Measurements from ENCODE around the gene SPAG17. TPM values are rescaled to one million over a fixed set of nuclear protein-coding genes. Genes with fewer than 3 reads are reported as not detected.
"Not testable (repeated sequence)": the region's sequence is repeated elsewhere in the genome, so short reads cannot be mapped to it uniquely, and the experiment has no call there.

Gene SPAG17
- polyA plus RNA-seq, 1 donor, result 1.4 TPM

DNA sequence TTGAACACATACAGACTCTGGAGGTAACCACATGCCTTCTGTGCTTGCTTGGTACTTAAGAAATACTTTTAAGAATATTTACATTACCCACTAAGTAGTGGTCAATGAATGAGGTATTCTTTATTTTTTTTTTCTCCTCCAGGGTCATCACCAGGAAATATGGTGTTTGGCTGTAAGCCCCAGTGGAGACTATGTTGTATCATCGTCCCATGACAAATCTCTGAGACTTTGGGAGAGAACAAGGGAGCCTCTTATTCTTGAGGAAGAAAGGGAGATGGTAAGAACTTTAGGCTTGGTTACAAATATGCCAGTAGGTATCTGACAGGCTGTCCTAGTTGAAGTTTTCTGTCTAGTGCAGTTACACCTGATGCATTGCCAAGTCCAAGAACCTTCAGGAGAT, 232.6 kb downstream of the SPAG17 start:
- Histone ChIP-seq H3K27ac (ENCODE audit: low read length) (no peak overlapping the region), H3K4me3 (ENCODE audit: low read length) (no peak overlapping the region), H3K36me3 (ENCODE audit: control insufficient read depth, insufficient read depth, low read length) (peaks cover 59% of the 10 kb centered on the region), H3K9me3 (ENCODE audit: control insufficient read depth, low read depth, low read length) (no peaks in the 10 kb centered on the region), H3K27me3 (ENCODE audit: control insufficient read depth, insufficient read depth, low read length) (no peaks in the 10 kb centered on the region), H3K4me1 (ENCODE audit: control insufficient read depth, insufficient read depth, low read length) (no peaks in the 10 kb centered on the region)
- no CpG with 5 or more reads among the region's 1 CpG for WGBS (ENCODE audit: insufficient coverage, low lambda C conversion rate)
- no peak for DNase-seq

DNA sequence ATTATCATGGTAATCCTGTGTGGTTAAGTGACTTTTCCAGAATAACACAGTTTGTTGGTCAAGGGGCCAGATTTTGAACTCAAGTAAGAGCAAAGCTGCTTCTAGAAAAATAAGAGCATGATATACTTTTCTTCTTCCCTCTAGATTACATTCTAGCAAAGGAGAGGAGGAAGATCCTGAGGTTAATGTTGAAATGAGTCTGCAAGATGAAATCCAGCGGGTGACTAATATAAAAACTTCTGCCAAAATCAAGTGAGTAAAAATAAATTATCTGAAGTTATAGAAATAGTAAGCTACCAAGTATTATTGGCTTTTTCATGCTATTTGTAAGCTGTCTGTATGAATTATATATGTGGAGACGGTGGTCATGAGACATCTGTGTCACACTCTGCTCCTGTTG, 242.7 kb downstream of the SPAG17 start:
- Histone ChIP-seq H3K4me1 (ENCODE audit: control insufficient read depth, insufficient read depth, low read length) (no peaks in the 10 kb centered on the region), H3K27me3 (ENCODE audit: control insufficient read depth, insufficient read depth, low read length) (no peaks in the 10 kb centered on the region), H3K36me3 (ENCODE audit: control insufficient read depth, insufficient read depth, low read length) (peaks cover 71% of the 10 kb centered on the region), H3K27ac (ENCODE audit: low read length) (no peak overlapping the region), H3K9me3 (ENCODE audit: control insufficient read depth, low read depth, low read length) (no peaks in the 10 kb centered on the region), H3K4me3 (ENCODE audit: low read length) (no peak overlapping the region)
- DNase-seq, result no peak
- WGBS (ENCODE audit: insufficient coverage, low lambda C conversion rate), result no CpG with 5 or more reads among the region's 2 CpGs

DNA sequence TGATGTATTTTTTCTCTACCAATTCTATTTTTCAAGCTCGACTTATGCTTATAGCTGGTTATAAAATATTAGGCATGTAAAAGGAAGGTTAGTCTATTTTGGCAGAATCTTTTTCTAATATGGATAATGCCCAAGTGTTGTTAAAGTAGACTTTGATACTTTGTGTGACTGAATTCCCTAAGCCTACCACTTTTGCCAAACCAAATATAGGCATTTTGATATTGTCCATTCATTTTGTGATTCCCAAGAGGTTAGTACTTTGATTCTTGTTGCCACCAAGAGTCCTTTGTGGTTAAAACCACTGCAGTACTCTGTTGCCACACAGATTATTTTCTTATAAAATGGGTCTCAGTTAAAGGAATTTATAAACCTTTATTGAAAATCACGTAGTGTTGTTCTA, 251.3 kb downstream of the SPAG17 start:
- DNase-seq, result no peak
- H3K9me3 ChIP-seq (ENCODE audit: control insufficient read depth, low read depth, low read length), result no peaks in the 10 kb centered on the region
- peaks cover 22% of the 10 kb centered on the region for H3K36me3 ChIP-seq (ENCODE audit: control insufficient read depth, insufficient read depth, low read length)
- H3K4me1 ChIP-seq (ENCODE audit: control insufficient read depth, insufficient read depth, low read length), result no peaks in the 10 kb centered on the region
- H3K27me3 ChIP-seq (ENCODE audit: control insufficient read depth, insufficient read depth, low read length), result no peaks in the 10 kb centered on the region
- no peak overlapping the region for H3K4me3 ChIP-seq (ENCODE audit: low read length)
- 94% methylated on average over 2 of the region's 2 CpGs for WGBS (ENCODE audit: insufficient coverage, low lambda C conversion rate)
- no peak overlapping the region for H3K27ac ChIP-seq (ENCODE audit: low read length)

DNA sequence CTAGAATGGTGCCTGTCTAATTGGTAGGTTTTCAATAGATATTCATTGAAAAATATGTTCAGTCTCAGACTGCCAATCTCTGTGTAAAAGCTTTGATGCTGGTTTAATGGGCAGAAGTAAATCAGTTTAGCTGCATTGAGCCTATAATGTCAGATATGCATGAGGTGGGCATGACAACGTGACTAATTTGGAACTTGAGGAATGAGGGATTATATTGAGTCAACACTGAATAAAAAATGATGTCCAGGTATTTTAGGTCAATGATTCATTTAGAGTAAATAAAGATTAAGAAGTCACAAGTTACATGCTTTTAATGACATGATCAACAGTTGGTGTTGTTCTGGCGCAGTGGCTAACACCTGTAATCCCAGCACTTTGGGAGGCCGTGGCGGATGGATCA, 252.5 kb downstream of the SPAG17 start:
- no peak for DNase-seq
- H3K9me3 ChIP-seq (ENCODE audit: control insufficient read depth, low read depth, low read length), result no peaks in the 10 kb centered on the region
- H3K27me3 ChIP-seq (ENCODE audit: control insufficient read depth, insufficient read depth, low read length), result no peaks in the 10 kb centered on the region
- no peak overlapping the region for H3K4me3 ChIP-seq (ENCODE audit: low read length)
- H3K4me1 ChIP-seq (ENCODE audit: control insufficient read depth, insufficient read depth, low read length), result peaks cover 4% of the 10 kb centered on the region
- 80% methylated on average over 1 of the region's 4 CpGs for WGBS (ENCODE audit: insufficient coverage, low lambda C conversion rate)
- H3K27ac ChIP-seq (ENCODE audit: low read length), result no peak overlapping the region
- peaks cover 10% of the 10 kb centered on the region for H3K36me3 ChIP-seq (ENCODE audit: control insufficient read depth, insufficient read depth, low read length)

DNA sequence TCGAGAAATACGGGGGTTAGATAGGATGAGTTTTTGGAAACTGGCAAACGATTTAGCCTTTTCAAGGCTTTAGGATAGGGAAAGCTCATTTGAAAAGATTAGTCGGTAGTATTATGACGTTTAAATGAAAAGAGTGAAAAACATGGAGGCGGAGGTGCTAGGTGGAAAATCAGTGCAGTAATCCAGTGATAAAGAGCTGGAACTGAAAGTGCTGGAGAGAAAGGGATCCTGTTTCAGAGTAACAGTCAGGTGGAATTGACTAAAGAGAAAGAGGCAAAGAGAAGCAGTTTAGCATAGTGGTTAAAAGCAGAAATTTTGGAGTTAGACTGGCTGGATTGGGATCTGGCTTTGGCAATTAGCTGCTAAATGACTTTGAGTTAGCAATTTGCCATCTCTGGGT, 254.5 kb downstream of the SPAG17 start:
- Histone ChIP-seq H3K4me3 (ENCODE audit: low read length) (peak overlapping the region; percentile 75), H3K27me3 (ENCODE audit: control insufficient read depth, insufficient read depth, low read length) (no peaks in the 10 kb centered on the region), H3K9me3 (ENCODE audit: control insufficient read depth, low read depth, low read length) (no peaks in the 10 kb centered on the region), H3K36me3 (ENCODE audit: control insufficient read depth, insufficient read depth, low read length) (peaks cover 6% of the 10 kb centered on the region), H3K27ac (ENCODE audit: low read length) (peak overlapping the region; percentile 79), H3K4me1 (ENCODE audit: control insufficient read depth, insufficient read depth, low read length) (peaks cover 4% of the 10 kb centered on the region)
- 0% methylated on average over 3 of the region's 6 CpGs for WGBS (ENCODE audit: insufficient coverage, low lambda C conversion rate)
- DNase-seq, result peak; percentile 0 to 44

DNA sequence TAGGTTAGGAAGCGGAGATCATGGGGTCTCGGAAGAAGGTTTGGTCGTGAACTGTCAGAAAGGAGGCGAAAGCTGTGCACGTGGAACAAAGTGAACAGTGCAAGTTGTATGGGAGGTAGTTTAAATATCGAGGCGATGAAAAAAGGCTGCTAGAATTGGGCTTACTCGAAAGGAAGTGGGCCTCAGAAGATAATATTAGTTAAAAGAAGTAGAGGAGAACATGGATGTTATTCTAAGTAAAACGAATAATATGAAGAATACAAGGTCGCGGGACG, 254.9 kb downstream of the SPAG17 start:
- 0% methylated on average over 11 of the region's 12 CpGs for WGBS (ENCODE audit: insufficient coverage, low lambda C conversion rate)
- Histone ChIP-seq H3K36me3 (ENCODE audit: control insufficient read depth, insufficient read depth, low read length) (peaks cover 6% of the 10 kb centered on the region), H3K9me3 (ENCODE audit: control insufficient read depth, low read depth, low read length) (no peaks in the 10 kb centered on the region), H3K4me1 (ENCODE audit: control insufficient read depth, insufficient read depth, low read length) (peaks cover 4% of the 10 kb centered on the region), H3K27me3 (ENCODE audit: control insufficient read depth, insufficient read depth, low read length) (no peaks in the 10 kb centered on the region), H3K4me3 (ENCODE audit: low read length) (peak overlapping the region; percentile 75), H3K27ac (ENCODE audit: low read length) (peak overlapping the region; percentile 79)
- no peak for DNase-seq

DNA sequence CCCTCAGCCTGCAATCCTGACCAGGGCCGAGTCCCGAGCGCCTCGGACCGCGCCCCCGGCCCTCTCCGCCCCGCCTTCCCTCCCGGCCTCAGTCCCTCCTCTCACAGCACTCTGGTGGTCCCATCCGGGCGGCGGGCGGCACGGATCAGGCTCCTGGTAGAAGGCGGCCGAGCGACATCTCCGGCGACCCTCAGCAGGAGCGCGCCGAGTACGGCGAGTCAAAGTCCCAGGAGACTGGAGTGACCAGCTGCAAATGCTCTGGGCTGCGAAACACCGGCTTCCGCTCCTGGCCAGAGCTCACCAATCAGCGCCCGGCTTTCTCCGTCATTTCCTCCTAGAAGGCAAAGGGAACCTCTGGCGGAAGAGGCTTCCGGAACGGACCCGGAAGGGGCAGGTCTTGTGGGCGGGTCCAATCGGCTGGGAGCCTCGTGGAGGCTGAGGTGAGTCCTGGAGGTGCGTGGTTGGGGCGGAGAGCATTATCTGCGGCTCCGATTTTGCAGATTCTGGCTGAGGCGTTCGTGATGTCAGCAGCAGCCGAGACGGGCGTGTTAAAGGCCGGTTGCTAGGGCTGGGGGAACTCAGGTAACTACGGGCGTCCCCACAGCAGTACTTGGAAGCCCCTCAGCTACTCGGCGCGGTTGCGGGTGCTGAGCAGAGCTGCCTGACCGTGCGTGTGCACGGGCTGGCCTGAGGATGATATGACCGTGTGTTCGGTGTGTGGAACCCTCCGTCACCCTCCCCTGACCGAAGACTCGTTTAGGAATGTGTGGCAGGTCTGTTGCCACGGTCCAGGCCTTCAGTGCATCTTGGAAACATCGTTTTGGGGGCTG, 255.5 kb downstream of the SPAG17 start, which contains the start of the genes GDAP2 and WDR3:
Gene GDAP2 (minus strand): TSS at position 279 of the 830 bp plus-strand sequence. CDS start 9,264 bp downstream, outside the sequence.
Gene WDR3 (plus strand): TSS at position 397 of the 830 bp plus-strand sequence. CDS start 3,581 bp downstream, outside the sequence.
- WGBS (ENCODE audit: insufficient coverage, low lambda C conversion rate), result no CpG with 5 or more reads among the region's 64 CpGs

DNA sequence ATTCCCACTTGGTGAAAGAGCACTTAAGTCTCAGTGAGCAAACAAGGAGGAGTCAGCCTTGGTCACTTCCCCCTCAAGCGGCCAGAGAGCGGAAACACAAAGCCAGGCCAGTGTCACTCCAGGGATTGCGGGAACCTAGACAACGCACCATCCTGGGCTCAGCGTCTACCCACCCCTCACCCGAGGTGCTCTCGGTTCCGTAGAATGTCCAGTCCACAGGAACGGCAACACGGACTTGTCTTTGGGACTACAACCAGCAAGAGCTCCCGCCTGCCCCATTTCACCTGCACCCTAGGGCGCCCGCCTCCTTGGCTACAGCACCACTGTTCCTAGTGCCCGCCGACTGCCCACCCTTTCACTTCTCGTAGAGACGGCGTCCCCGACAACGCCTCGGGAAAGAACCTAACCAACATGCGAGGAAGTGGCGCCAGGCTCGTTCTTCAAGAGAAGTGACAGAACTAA, 256.1 kb downstream of the SPAG17 start:
- H3K9me3 ChIP-seq (ENCODE audit: control insufficient read depth, low read depth, low read length), result no peaks in the 10 kb centered on the region
- H3K27ac ChIP-seq (ENCODE audit: low read length), result peak overlapping the region; percentile 79
- H3K4me1 ChIP-seq (ENCODE audit: control insufficient read depth, insufficient read depth, low read length), result peaks cover 4% of the 10 kb centered on the region
- H3K27me3 ChIP-seq (ENCODE audit: control insufficient read depth, insufficient read depth, low read length), result no peaks in the 10 kb centered on the region
- peak overlapping the region; percentile 75 for H3K4me3 ChIP-seq (ENCODE audit: low read length)
- no CpG with 5 or more reads among the region's 24 CpGs for WGBS (ENCODE audit: insufficient coverage, low lambda C conversion rate)
- DNase-seq, result peak; percentile 40 to 74
- H3K36me3 ChIP-seq (ENCODE audit: control insufficient read depth, insufficient read depth, low read length), result peaks cover 4% of the 10 kb centered on the region

More for the DNA sequence above, 255.5 kb downstream of the SPAG17 start, which contains the start of the genes GDAP2 and WDR3:
- Histone ChIP-seq H3K27ac (ENCODE audit: low read length) (peak within 1 kb of the TSS; percentile 79), H3K4me3 (ENCODE audit: low read length) (peak within 1 kb of the TSS; percentile 75), H3K4me1 (ENCODE audit: control insufficient read depth, insufficient read depth, low read length) (peaks cover 4% of the 10 kb centered on the region), H3K36me3 (ENCODE audit: control insufficient read depth, insufficient read depth, low read length) (peaks cover 4% of the 10 kb centered on the region), H3K27me3 (ENCODE audit: control insufficient read depth, insufficient read depth, low read length) (no peaks in the 10 kb centered on the region), H3K9me3 (ENCODE audit: control insufficient read depth, low read depth, low read length) (no peaks in the 10 kb centered on the region)
- peak; percentile 96 to 98 for DNase-seq

DNA sequence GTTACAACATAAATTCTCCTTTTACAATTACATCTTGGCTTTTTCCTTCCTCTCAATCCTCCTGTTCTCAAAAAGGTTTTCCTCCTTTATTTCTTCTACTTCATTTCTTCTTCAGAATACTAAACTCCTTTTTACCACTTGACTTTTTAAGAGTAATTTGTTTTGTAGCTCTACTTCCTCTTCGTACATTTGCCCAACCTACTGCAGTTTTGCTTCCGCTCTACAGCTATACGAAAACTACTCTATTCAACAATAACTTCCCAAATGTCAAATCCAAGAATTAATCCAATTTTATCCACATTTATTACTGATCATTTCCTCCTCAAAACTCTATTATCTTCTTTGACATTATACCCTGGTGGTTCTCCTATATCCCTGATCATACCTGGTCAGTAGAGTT, 259.0 kb downstream of the SPAG17 start:
- Histone ChIP-seq H3K27ac (ENCODE audit: low read length) (no peak overlapping the region), H3K4me1 (ENCODE audit: control insufficient read depth, insufficient read depth, low read length) (peaks cover 4% of the 10 kb centered on the region), H3K27me3 (ENCODE audit: control insufficient read depth, insufficient read depth, low read length) (no peaks in the 10 kb centered on the region), H3K4me3 (ENCODE audit: low read length) (no peak overlapping the region), H3K36me3 (ENCODE audit: control insufficient read depth, insufficient read depth, low read length) (peaks cover 4% of the 10 kb centered on the region), H3K9me3 (ENCODE audit: control insufficient read depth, low read depth, low read length) (no peaks in the 10 kb centered on the region)
- no peak for DNase-seq
- WGBS (ENCODE audit: insufficient coverage, low lambda C conversion rate), result 90% methylated on average over 3 of the region's 3 CpGs

DNA sequence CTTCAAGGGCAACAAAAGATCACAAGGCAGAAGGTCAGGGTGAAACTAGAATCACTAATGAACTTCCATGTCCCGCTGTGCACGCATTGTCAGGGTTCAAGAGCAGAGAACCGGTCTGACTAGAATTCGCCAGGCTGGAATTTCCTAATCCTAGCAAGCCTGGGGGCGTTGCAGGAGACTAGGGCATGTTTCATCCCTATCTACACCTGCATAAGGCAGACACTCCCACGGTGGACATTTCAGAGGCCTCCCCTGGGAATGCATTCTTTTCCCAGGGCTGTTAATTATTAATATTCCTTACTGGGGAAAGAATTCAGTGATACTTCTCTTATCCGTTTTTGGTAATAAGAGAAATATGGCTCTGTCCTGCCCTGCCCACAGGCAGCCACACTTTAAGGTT, 262.3 kb downstream of the SPAG17 start:
- H3K4me1 ChIP-seq (ENCODE audit: control insufficient read depth, insufficient read depth, low read length); DNase-seq; H3K4me3 ChIP-seq (ENCODE audit: low read length); H3K27me3 ChIP-seq (ENCODE audit: control insufficient read depth, insufficient read depth, low read length); H3K27ac ChIP-seq (ENCODE audit: low read length); H3K9me3 ChIP-seq (ENCODE audit: control insufficient read depth, low read depth, low read length): not testable (repeated sequence)
- WGBS (ENCODE audit: insufficient coverage, low lambda C conversion rate), result 100% methylated on average over 1 of the region's 7 CpGs
- peaks cover 18% of the 10 kb centered on the region for H3K36me3 ChIP-seq (ENCODE audit: control insufficient read depth, insufficient read depth, low read length)

DNA sequence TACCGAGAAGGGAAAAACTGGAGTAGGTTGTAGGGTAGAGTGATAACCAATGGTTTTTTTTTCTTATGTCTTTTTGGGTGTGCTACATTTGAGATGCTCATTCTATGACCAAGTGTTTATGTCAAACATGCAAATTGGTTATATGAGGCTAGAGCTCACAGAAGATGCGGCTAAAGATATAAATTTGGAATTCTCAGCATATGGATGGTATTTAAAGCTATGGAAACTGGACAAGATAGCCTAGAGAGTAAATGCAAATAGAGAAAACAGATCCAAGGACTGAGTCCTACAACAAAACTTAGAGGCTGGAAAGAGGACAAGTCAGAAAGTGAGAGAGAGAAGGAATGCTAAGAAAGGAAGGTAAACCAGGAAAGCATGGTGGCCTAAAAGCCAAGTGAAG, 263.0 kb downstream of the SPAG17 start:
- Histone ChIP-seq H3K4me3 (ENCODE audit: low read length) (no peak overlapping the region), H3K4me1 (ENCODE audit: control insufficient read depth, insufficient read depth, low read length) (no peaks in the 10 kb centered on the region), H3K27me3 (ENCODE audit: control insufficient read depth, insufficient read depth, low read length) (no peaks in the 10 kb centered on the region), H3K9me3 (ENCODE audit: control insufficient read depth, low read depth, low read length) (no peaks in the 10 kb centered on the region), H3K36me3 (ENCODE audit: control insufficient read depth, insufficient read depth, low read length) (peaks cover 22% of the 10 kb centered on the region), H3K27ac (ENCODE audit: low read length) (no peak overlapping the region)
- WGBS (ENCODE audit: insufficient coverage, low lambda C conversion rate), result 100% methylated on average over 1 of the region's 2 CpGs
- DNase-seq, result no peak
